Mesendoderm (in vitro differentiated cells): ENCODE measurements around the gene RGS8.

Source experiments
- DNase-seq: peaks from one replicate; pipeline ENCODE4 v3.0.0; 2013
- H2AK5ac ChIP-seq: 2 replicates; pipeline ENCODE4 v1.6.1; 2013; ENCODE audit warnings: low read length, inconsistent platforms
- H2BK120ac ChIP-seq: 2 replicates; pipeline ENCODE4 v1.6.1; 2013; ENCODE audit warnings: low read depth, mild to moderate bottlenecking, low read length, moderate library complexity, mixed read lengths
- H2BK15ac ChIP-seq: replicated peaks from 2 replicates; pipeline ENCODE4 v1.6.1; 2013; ENCODE audit warnings: low read depth, mild to moderate bottlenecking, moderate library complexity
- H2BK5ac ChIP-seq: 2 replicates; pipeline ENCODE4 v1.6.1; 2013; ENCODE audit warnings: low read length, inconsistent platforms
- H3K18ac ChIP-seq: 2 replicates; pipeline ENCODE4 v1.6.1; 2013; ENCODE audit warnings: mild to moderate bottlenecking, low read length, mixed read lengths
- H3K23ac ChIP-seq: one replicate; pipeline ENCODE4 v1.6.1; 2013; ENCODE audit warnings: low read length
- H3K27ac ChIP-seq: 2 replicates; pipeline ENCODE4 v1.5.1; 2013; ENCODE audit warnings: low read depth, mild to moderate bottlenecking, inconsistent platforms, low read length, moderate library complexity
- H3K27me3 ChIP-seq: 2 replicates; pipeline ENCODE4 v1.6.1; 2013; ENCODE audit warnings: low read length, control low read depth, mild to moderate bottlenecking, inconsistent platforms; ENCODE audit not compliant: insufficient read depth, poor library complexity
- H3K36me3 ChIP-seq: 2 replicates; pipeline ENCODE4 v1.6.1; 2013; ENCODE audit warnings: low read length, inconsistent platforms; ENCODE audit not compliant: control insufficient read depth, insufficient read depth
- H3K4ac ChIP-seq: one replicate; pipeline ENCODE4 v1.6.1; 2013; ENCODE audit warnings: low read depth, mild to moderate bottlenecking, low read length, moderate library complexity
- H3K4me1 ChIP-seq: 2 replicates; pipeline ENCODE4 v1.6.1; 2013; ENCODE audit warnings: low read depth, low read length, inconsistent platforms; ENCODE audit not compliant: control insufficient read depth
- H3K4me2 ChIP-seq: 2 replicates; pipeline ENCODE4 v1.6.1; 2013; ENCODE audit warnings: low read length
- H3K4me3 ChIP-seq: 2 replicates; pipeline ENCODE4 v1.5.1; 2013; ENCODE audit warnings: mild to moderate bottlenecking, low read length
- H3K56ac ChIP-seq: one replicate; pipeline ENCODE4 v1.6.1; 2013; ENCODE audit warnings: low read length
- H3K79me1 ChIP-seq: 2 replicates; pipeline ENCODE4 v1.6.1; 2013; ENCODE audit warnings: low read length, inconsistent platforms
- H3K79me2 ChIP-seq: 2 replicates; pipeline ENCODE4 v1.6.1; 2013; ENCODE audit warnings: mild to moderate bottlenecking, low read length; ENCODE audit not compliant: control insufficient read depth, insufficient read depth
- H3K9ac ChIP-seq: 2 replicates; pipeline ENCODE4 v1.6.1; 2013; ENCODE audit warnings: low read length, inconsistent platforms
- H4K5ac ChIP-seq: one replicate; pipeline ENCODE4 v1.6.1; 2013; ENCODE audit warnings: low read length
- H4K8ac ChIP-seq: one replicate; pipeline ENCODE4 v1.6.1; 2013; ENCODE audit warnings: low read depth, mild to moderate bottlenecking, control low read depth, low read length, moderate library complexity
- WGBS: extraction: QIAGEN DNeasy Blood & Tissue Kit; methylation state at CpG from one replicate; pipeline ENCODE4 v1.1.7; 2013; ENCODE audit warnings: low lambda C conversion rate, missing lambda C conversion rate; ENCODE audit not compliant: insufficient coverage; ENCODE audit errors: extremely low coverage; 5-methylcytosine and 5-hydroxymethylcytosine counted together

Gene RGS8

GRCh38 chr1:182641561-182641960, 42.8 kb downstream of the RGS8 start:
- Histone ChIP-seq H3K79me2 (no peaks in the 10 kb centered on the region), H2BK5ac (no peak overlapping the region), H3K27me3 (no peaks in the 10 kb centered on the region), H3K27ac (no peak overlapping the region), H3K4me2 (no peak overlapping the region), H3K18ac (no peak overlapping the region), H3K79me1 (no peaks in the 10 kb centered on the region), H3K9ac (no peak overlapping the region), H2BK15ac (no peak overlapping the region), H2AK5ac (no peak overlapping the region), H2BK120ac (no peak overlapping the region), H4K5ac (no peak overlapping the region), H3K36me3 (no peaks in the 10 kb centered on the region), H3K4me3 (no peak overlapping the region), H4K8ac (no peak overlapping the region), H3K23ac (no peak overlapping the region), H3K56ac (no peak overlapping the region), H3K4ac (no peak overlapping the region), H3K4me1 (peaks cover 6% of the 10 kb centered on the region)
- no CpG with 5 or more reads among the region's 5 CpGs for WGBS
- DNase-seq: no peak

- DNase-seq: no peak
- no peak overlapping the region for H3K56ac ChIP-seq
- no peak overlapping the region for H2BK15ac ChIP-seq
- no peaks in the 10 kb centered on the region for H3K79me2 ChIP-seq
- H3K9ac ChIP-seq: no peak overlapping the region
- H4K5ac ChIP-seq: no peak overlapping the region
- no peaks in the 10 kb centered on the region for H3K79me1 ChIP-seq
- H3K23ac ChIP-seq: no peak overlapping the region
- no peak overlapping the region for H4K8ac ChIP-seq
- H2BK120ac ChIP-seq: no peak overlapping the region
- H3K18ac ChIP-seq: no peak overlapping the region
- no peaks in the 10 kb centered on the region for H3K27me3 ChIP-seq
- H2AK5ac ChIP-seq: peak overlapping the region; percentile 43
- H3K4me1 ChIP-seq: peaks cover 6% of the 10 kb centered on the region
- no peak overlapping the region for H3K27ac ChIP-seq
- H3K4me2 ChIP-seq: no peak overlapping the region
- no CpG with 5 or more reads among the region's 1 CpG for WGBS
- no peak overlapping the region for H3K4me3 ChIP-seq
- no peak overlapping the region for H2BK5ac ChIP-seq
- H3K4ac ChIP-seq: no peak overlapping the region
- no peaks in the 10 kb centered on the region for H3K36me3 ChIP-seq
These were observed 45.1 kb downstream of the RGS8 start for GRCh38 chr1:182639330-182639729.

GRCh38 chr1:182637769-182638168, 46.6 kb downstream of the RGS8 start:
- H3K4ac ChIP-seq: no peak overlapping the region
- H3K4me2 ChIP-seq: no peak overlapping the region
- H3K4me1 ChIP-seq: peaks cover 6% of the 10 kb centered on the region
- no peaks in the 10 kb centered on the region for H3K27me3 ChIP-seq
- no peak overlapping the region for H3K4me3 ChIP-seq
- H2BK120ac ChIP-seq: no peak overlapping the region
- no peaks in the 10 kb centered on the region for H3K79me1 ChIP-seq
- DNase-seq: no peak
- H2BK15ac ChIP-seq: no peak overlapping the region
- H2AK5ac ChIP-seq: no peak overlapping the region
- no peaks in the 10 kb centered on the region for H3K79me2 ChIP-seq
- no peak overlapping the region for H2BK5ac ChIP-seq
- H3K23ac ChIP-seq: no peak overlapping the region
- H3K27ac ChIP-seq: no peak overlapping the region
- H3K36me3 ChIP-seq: no peaks in the 10 kb centered on the region
- H3K9ac ChIP-seq: no peak overlapping the region
- H4K5ac ChIP-seq: no peak overlapping the region
- no peak overlapping the region for H3K18ac ChIP-seq
- H4K8ac ChIP-seq: no peak overlapping the region
- H3K56ac ChIP-seq: no peak overlapping the region
- 100% methylated on average over 2 of the region's 5 CpGs for WGBS

GRCh38 chr1:182635871-182636270, 48.5 kb downstream of the RGS8 start:
- DNase-seq: no peak

More at GRCh38 chr1:182635871-182636270, 48.5 kb downstream of the RGS8 start:
- Histone ChIP-seq H3K4me3 (no peak overlapping the region), H3K4ac (no peak overlapping the region), H3K79me1 (no peaks in the 10 kb centered on the region), H3K4me2 (no peak overlapping the region), H3K9ac (no peak overlapping the region), H3K27ac (no peak overlapping the region), H3K27me3 (no peaks in the 10 kb centered on the region), H4K8ac (no peak overlapping the region), H3K4me1 (peaks cover 4% of the 10 kb centered on the region), H2AK5ac (no peak overlapping the region), H3K36me3 (no peaks in the 10 kb centered on the region), H2BK120ac (no peak overlapping the region), H3K79me2 (no peaks in the 10 kb centered on the region), H3K18ac (no peak overlapping the region), H4K5ac (no peak overlapping the region), H2BK15ac (no peak overlapping the region), H3K23ac (no peak overlapping the region), H3K56ac (no peak overlapping the region), H2BK5ac (no peak overlapping the region)
- no CpG with 5 or more reads among the region's 2 CpGs for WGBS
